ENCODE measurements around the gene MACROD2.

MACROD2 gene

GRCh38 chr20:15612769-15613168 lies 1617.5 kb downstream of the MACROD2 start:
- no peaks in the 10 kb centered on the region for H3K9me3 ChIP-seq (ENCODE audit: insufficient read depth, low read length)

GRCh38 chr20:15613530-15613929 lies 1618.2 kb downstream of the MACROD2 start:
- no peak for TF ChIP-seq YY1 (IDR thresholded peaks at IDR 0.05; ENCODE audit: insufficient read depth, insufficient read length)
- no peak for TF ChIP-seq ZNF274 (IDR thresholded peaks at IDR 0.05; ENCODE audit: low read depth, low read length)
- no peak for TF ChIP-seq SUZ12 (IDR thresholded peaks at IDR 0.05; ENCODE audit: extremely low read depth, insufficient read depth, insufficient read length)
- no peaks in the 10 kb centered on the region for H3K36me3 ChIP-seq (ENCODE audit: insufficient read depth, insufficient read length, low read length)
- H3K27me3 ChIP-seq (ENCODE audit: insufficient read depth, insufficient read length), result no peaks in the 10 kb centered on the region
- no peak for DNase-seq (ENCODE audit: low read depth, low spot score)
- no peaks in the 10 kb centered on the region for H3K9me3 ChIP-seq (ENCODE audit: insufficient read depth, low read length)
- no peak overlapping the region for H3K4me3 ChIP-seq (ENCODE audit: insufficient read length, low read depth)
- H3K9ac ChIP-seq (ENCODE audit: insufficient read length, low read depth), result no peak overlapping the region
- no peaks in the 10 kb centered on the region for H3K4me1 ChIP-seq (ENCODE audit: insufficient read depth, insufficient read length)

More at GRCh38 chr20:15612769-15613168, 1617.5 kb downstream of the MACROD2 start:
- no peaks in the 10 kb centered on the region for H3K4me1 ChIP-seq (ENCODE audit: insufficient read depth, insufficient read length)
- TF ChIP-seq SUZ12 (IDR thresholded peaks at IDR 0.05; ENCODE audit: extremely low read depth, insufficient read depth, insufficient read length) (no peak), YY1 (IDR thresholded peaks at IDR 0.05; ENCODE audit: insufficient read depth, insufficient read length) (no peak), ZNF274 (IDR thresholded peaks at IDR 0.05; ENCODE audit: low read depth, low read length) (no peak)
- H3K36me3 ChIP-seq (ENCODE audit: insufficient read depth, insufficient read length, low read length), result no peaks in the 10 kb centered on the region
- no peak overlapping the region for H3K9ac ChIP-seq (ENCODE audit: insufficient read length, low read depth)
- no peak for DNase-seq (ENCODE audit: low read depth, low spot score)
- no peaks in the 10 kb centered on the region for H3K27me3 ChIP-seq (ENCODE audit: insufficient read depth, insufficient read length)
- H3K4me3 ChIP-seq (ENCODE audit: insufficient read length, low read depth), result no peak overlapping the region

GRCh38 chr20:15616626-15617025 lies 1621.3 kb downstream of the MACROD2 start:
- Histone ChIP-seq H3K9me3 (ENCODE audit: insufficient read depth, low read length) (no peaks in the 10 kb centered on the region), H3K36me3 (ENCODE audit: insufficient read depth, insufficient read length, low read length) (no peaks in the 10 kb centered on the region), H3K27me3 (ENCODE audit: insufficient read depth, insufficient read length) (no peaks in the 10 kb centered on the region), H3K4me3 (ENCODE audit: insufficient read length, low read depth) (no peak overlapping the region), H3K4me1 (ENCODE audit: insufficient read depth, insufficient read length) (no peaks in the 10 kb centered on the region), H3K9ac (ENCODE audit: insufficient read length, low read depth) (no peak overlapping the region)
- TF ChIP-seq YY1 (IDR thresholded peaks at IDR 0.05; ENCODE audit: insufficient read depth, insufficient read length), result no peak
- no peak for TF ChIP-seq SUZ12 (IDR thresholded peaks at IDR 0.05; ENCODE audit: extremely low read depth, insufficient read depth, insufficient read length)
- TF ChIP-seq ZNF274 (IDR thresholded peaks at IDR 0.05; ENCODE audit: low read depth, low read length), result no peak
- no peak for DNase-seq (ENCODE audit: low read depth, low spot score)

GRCh38 chr20:15618110-15618509 lies 1622.8 kb downstream of the MACROD2 start:
- H3K9me3 ChIP-seq (ENCODE audit: insufficient read depth, low read length), result no peaks in the 10 kb centered on the region
- no peak for TF ChIP-seq SUZ12 (IDR thresholded peaks at IDR 0.05; ENCODE audit: extremely low read depth, insufficient read depth, insufficient read length)
- no peak for TF ChIP-seq YY1 (IDR thresholded peaks at IDR 0.05; ENCODE audit: insufficient read depth, insufficient read length)
- no peak for TF ChIP-seq ZNF274 (IDR thresholded peaks at IDR 0.05; ENCODE audit: low read depth, low read length)

GRCh38 chr20:15618912-15619311 lies 1623.6 kb downstream of the MACROD2 start:
- Histone ChIP-seq H3K9me3 (ENCODE audit: insufficient read depth, low read length) (no peaks in the 10 kb centered on the region), H3K4me1 (ENCODE audit: insufficient read depth, insufficient read length) (no peaks in the 10 kb centered on the region), H3K27me3 (ENCODE audit: insufficient read depth, insufficient read length) (no peaks in the 10 kb centered on the region), H3K9ac (ENCODE audit: insufficient read length, low read depth) (no peak overlapping the region), H3K4me3 (ENCODE audit: insufficient read length, low read depth) (no peak overlapping the region), H3K36me3 (ENCODE audit: insufficient read depth, insufficient read length, low read length) (no peaks in the 10 kb centered on the region)
- no peak for DNase-seq (ENCODE audit: low read depth, low spot score)
- TF ChIP-seq YY1 (IDR thresholded peaks at IDR 0.05; ENCODE audit: insufficient read depth, insufficient read length) (no peak), ZNF274 (IDR thresholded peaks at IDR 0.05; ENCODE audit: low read depth, low read length) (no peak), SUZ12 (IDR thresholded peaks at IDR 0.05; ENCODE audit: extremely low read depth, insufficient read depth, insufficient read length) (no peak)

More at GRCh38 chr20:15618110-15618509, 1622.8 kb downstream of the MACROD2 start:
- DNase-seq (ENCODE audit: low read depth, low spot score), result no peak
- H3K36me3 ChIP-seq (ENCODE audit: insufficient read depth, insufficient read length, low read length), result no peaks in the 10 kb centered on the region
- H3K9ac ChIP-seq (ENCODE audit: insufficient read length, low read depth), result no peak overlapping the region
- H3K4me3 ChIP-seq (ENCODE audit: insufficient read length, low read depth), result no peak overlapping the region
- H3K4me1 ChIP-seq (ENCODE audit: insufficient read depth, insufficient read length), result no peaks in the 10 kb centered on the region
- H3K27me3 ChIP-seq (ENCODE audit: insufficient read depth, insufficient read length), result no peaks in the 10 kb centered on the region

GRCh38 chr20:15619341-15619740 lies 1624.0 kb downstream of the MACROD2 start:
- no peaks in the 10 kb centered on the region for H3K4me1 ChIP-seq (ENCODE audit: insufficient read depth, insufficient read length)
- TF ChIP-seq YY1 (IDR thresholded peaks at IDR 0.05; ENCODE audit: insufficient read depth, insufficient read length) (no peak), ZNF274 (IDR thresholded peaks at IDR 0.05; ENCODE audit: low read depth, low read length) (no peak), SUZ12 (IDR thresholded peaks at IDR 0.05; ENCODE audit: extremely low read depth, insufficient read depth, insufficient read length) (no peak)
- no peaks in the 10 kb centered on the region for H3K27me3 ChIP-seq (ENCODE audit: insufficient read depth, insufficient read length)
- DNase-seq (ENCODE audit: low read depth, low spot score), result no peak
- no peaks in the 10 kb centered on the region for H3K9me3 ChIP-seq (ENCODE audit: insufficient read depth, low read length)
- H3K36me3 ChIP-seq (ENCODE audit: insufficient read depth, insufficient read length, low read length), result no peaks in the 10 kb centered on the region
- H3K9ac ChIP-seq (ENCODE audit: insufficient read length, low read depth), result no peak overlapping the region
- no peak overlapping the region for H3K4me3 ChIP-seq (ENCODE audit: insufficient read length, low read depth)

GRCh38 chr20:15619816-15620215 lies 1624.5 kb downstream of the MACROD2 start:
- TF ChIP-seq SUZ12 (IDR thresholded peaks at IDR 0.05; ENCODE audit: extremely low read depth, insufficient read depth, insufficient read length) (no peak), YY1 (IDR thresholded peaks at IDR 0.05; ENCODE audit: insufficient read depth, insufficient read length) (no peak), ZNF274 (IDR thresholded peaks at IDR 0.05; ENCODE audit: low read depth, low read length) (no peak)
- no peak for DNase-seq (ENCODE audit: low read depth, low spot score)
- Histone ChIP-seq H3K36me3 (ENCODE audit: insufficient read depth, insufficient read length, low read length) (no peaks in the 10 kb centered on the region), H3K9me3 (ENCODE audit: insufficient read depth, low read length) (no peaks in the 10 kb centered on the region), H3K27me3 (ENCODE audit: insufficient read depth, insufficient read length) (no peaks in the 10 kb centered on the region), H3K4me3 (ENCODE audit: insufficient read length, low read depth) (no peak overlapping the region), H3K4me1 (ENCODE audit: insufficient read depth, insufficient read length) (no peaks in the 10 kb centered on the region), H3K9ac (ENCODE audit: insufficient read length, low read depth) (no peak overlapping the region)
